Hepatocyte (in vitro differentiated cells): ENCODE results near the gene C15orf62. TPM values are rescaled to one million over a fixed set of nuclear protein-coding genes. Genes with fewer than 3 reads are reported as not detected.

Experiments used
- DNase-seq: peaks from one replicate; pipeline ENCODE4 v3.0.0-alpha.2; 2016; ENCODE audit warnings: low spot score
- H2AFZ ChIP-seq: fragments of 200-600 bp; sonication (generic); 2 replicates; pipeline ENCODE4 v1.6.0; 2016; ENCODE audit warnings: antibody characterized with exemption, mild to moderate bottlenecking
- H3K27ac ChIP-seq: fragments of 200-600 bp; sonication (generic); 2 replicates; pipeline ENCODE4 v1.5.1; 2016; ENCODE audit warnings: mild to moderate bottlenecking
- H3K27me3 ChIP-seq: fragments of 200-600 bp; sonication (generic); 2 replicates; pipeline ENCODE4 v1.6.1; 2016
- H3K36me3 ChIP-seq: fragments of 200-600 bp; sonication (generic); replicated peaks from 2 replicates; pipeline ENCODE4 v1.5.1; 2016; ENCODE audit warnings: low read depth; ENCODE audit not compliant: insufficient read depth
- H3K4me1 ChIP-seq: fragments of 200-600 bp; sonication (generic); 2 replicates; pipeline ENCODE4 v1.5.1; 2016; ENCODE audit warnings: mild to moderate bottlenecking, moderate library complexity; ENCODE audit not compliant: insufficient read depth
- H3K4me2 ChIP-seq: fragments of 200-600 bp; sonication (generic); 2 replicates; pipeline ENCODE4 v1.6.0; 2016
- H3K4me3 ChIP-seq: fragments of 200-600 bp; sonication (generic); 2 replicates; pipeline ENCODE4 v1.5.1; 2016; ENCODE audit warnings: mild to moderate bottlenecking
- H3K79me2 ChIP-seq: fragments of 200-600 bp; sonication (generic); 2 replicates; pipeline ENCODE4 v1.6.0; 2017; ENCODE audit warnings: mild to moderate bottlenecking
- H3K9me2 ChIP-seq: fragments of 200-600 bp; sonication (generic); replicated peaks from 2 replicates; pipeline ENCODE4 v1.6.0; 2017; ENCODE audit warnings: mild to moderate bottlenecking; ENCODE audit not compliant: insufficient read depth
- H3K9me3 ChIP-seq: fragments of 200-600 bp; sonication (generic); 2 replicates; pipeline ENCODE4 v1.5.1; 2016; ENCODE audit warnings: low read depth, mild to moderate bottlenecking
- H4K20me1 ChIP-seq: fragments of 200-600 bp; sonication (generic); 2 replicates; pipeline ENCODE4 v1.6.0; 2016; ENCODE audit warnings: mild to moderate bottlenecking; ENCODE audit not compliant: insufficient read depth, poor library complexity, severe bottlenecking
- EZH2 ChIP-seq: fragments of 200-600 bp; sonication (generic); IDR thresholded peaks from 2 replicates; pipeline ENCODE4 v1.6.1; 2016; ENCODE audit warnings: antibody characterized with exemption, mild to moderate bottlenecking, borderline replicate concordance
- EZH2phosphoT487 ChIP-seq: fragments of 200-600 bp; sonication (generic); IDR thresholded peaks from one replicate; pipeline ENCODE4 v1.6.1; 2018; ENCODE audit warnings: antibody characterized with exemption, mild to moderate bottlenecking, low read depth, moderate library complexity; ENCODE audit not compliant: unreplicated experiment, severe bottlenecking
- WGBS: methylation state at CpG from one replicate; pipeline ENCODE4 v1.1.6; 2016; ENCODE audit warnings: low lambda C conversion rate; ENCODE audit errors: missing lambda C conversion rate; 5-methylcytosine and 5-hydroxymethylcytosine counted together
- polyA plus RNA-seq: library from polyadenylated mRNA; unstranded; fragments of >200 nt; fragmentation: Nextera tagmentation; extraction: Ambion mirVana; gene quantifications from 2 replicates; pipeline ENCODE4 v1.2.1, GENCODE V29; 2016
- total RNA-seq: library from RNA; depleted of rRNA; stranded (reverse); fragments of >200 nt; gene quantifications from 2 replicates; pipeline ENCODE4 v1.2.3, GENCODE V29; 2014
- TF ChIP-seq, protein P1 (sequence below): fragments of 200-600 bp; sonication (generic); IDR thresholded peaks from 2 replicates; pipeline ENCODE4 v1.5.1; 2016; ENCODE audit warnings: antibody characterized with exemption, mild to moderate bottlenecking; ENCODE audit not compliant: poor library complexity

C15orf62 gene
- total and polyA plus RNA-seq, 2 experiments from 2014 or later = 0.43 to 0.97 TPM

- no peaks in the 10 kb centered on the region for H4K20me1 ChIP-seq
- no peak for DNase-seq
- H3K36me3 ChIP-seq = no peaks in the 10 kb centered on the region
- H3K27ac ChIP-seq = no peak overlapping the region
- no peaks in the 10 kb centered on the region for H3K9me2 ChIP-seq
- H3K4me1 ChIP-seq = peaks cover 19% of the 10 kb centered on the region
- no peak overlapping the region for H2AFZ ChIP-seq
- TF ChIP-seq EZH2phosphoT487 (no peak), EZH2 (no peak)
- TF ChIP-seq, protein P1, sequence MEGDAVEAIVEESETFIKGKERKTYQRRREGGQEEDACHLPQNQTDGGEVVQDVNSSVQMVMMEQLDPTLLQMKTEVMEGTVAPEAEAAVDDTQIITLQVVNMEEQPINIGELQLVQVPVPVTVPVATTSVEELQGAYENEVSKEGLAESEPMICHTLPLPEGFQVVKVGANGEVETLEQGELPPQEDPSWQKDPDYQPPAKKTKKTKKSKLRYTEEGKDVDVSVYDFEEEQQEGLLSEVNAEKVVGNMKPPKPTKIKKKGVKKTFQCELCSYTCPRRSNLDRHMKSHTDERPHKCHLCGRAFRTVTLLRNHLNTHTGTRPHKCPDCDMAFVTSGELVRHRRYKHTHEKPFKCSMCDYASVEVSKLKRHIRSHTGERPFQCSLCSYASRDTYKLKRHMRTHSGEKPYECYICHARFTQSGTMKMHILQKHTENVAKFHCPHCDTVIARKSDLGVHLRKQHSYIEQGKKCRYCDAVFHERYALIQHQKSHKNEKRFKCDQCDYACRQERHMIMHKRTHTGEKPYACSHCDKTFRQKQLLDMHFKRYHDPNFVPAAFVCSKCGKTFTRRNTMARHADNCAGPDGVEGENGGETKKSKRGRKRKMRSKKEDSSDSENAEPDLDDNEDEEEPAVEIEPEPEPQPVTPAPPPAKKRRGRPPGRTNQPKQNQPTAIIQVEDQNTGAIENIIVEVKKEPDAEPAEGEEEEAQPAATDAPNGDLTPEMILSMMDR = no peak
- WGBS = 93% methylated on average over 13 of the region's 13 CpGs
- no peak overlapping the region for H3K4me3 ChIP-seq
- no peaks in the 10 kb centered on the region for H3K9me3 ChIP-seq
- no peaks in the 10 kb centered on the region for H3K27me3 ChIP-seq
- H3K79me2 ChIP-seq = no peaks in the 10 kb centered on the region
- H3K4me2 ChIP-seq = no peak overlapping the region
Observed at GRCh38 chr15:40772014-40772413, 2.2 kb downstream of the C15orf62 start.

DNA sequence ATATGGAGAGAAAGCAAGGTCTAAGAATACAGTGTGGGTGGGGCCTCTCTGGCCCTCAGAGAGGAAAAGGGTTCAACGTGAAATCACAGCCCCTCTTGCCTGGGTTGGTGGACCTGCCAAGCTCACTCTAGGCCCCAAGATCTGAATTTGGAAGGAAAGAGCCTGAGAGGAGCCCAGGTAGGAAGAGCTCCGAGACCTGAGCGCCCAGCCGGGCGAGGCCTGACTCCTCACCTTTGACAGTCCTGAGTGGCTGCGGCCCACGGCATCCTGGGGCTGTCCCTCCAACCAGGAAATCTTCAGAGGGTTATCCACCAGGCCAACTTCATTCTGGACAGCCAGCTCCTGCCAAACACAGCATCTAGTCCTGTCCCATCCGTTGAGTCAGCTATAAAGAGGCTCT is 3.7 kb downstream of the C15orf62 start:
- H3K4me2 ChIP-seq = no peak overlapping the region
- no peak overlapping the region for H3K4me3 ChIP-seq
- 96% methylated on average over 8 of the region's 8 CpGs for WGBS
- H2AFZ ChIP-seq = no peak overlapping the region
- no peaks in the 10 kb centered on the region for H4K20me1 ChIP-seq
- peaks cover 19% of the 10 kb centered on the region for H3K4me1 ChIP-seq
- H3K9me3 ChIP-seq = no peaks in the 10 kb centered on the region
- H3K9me2 ChIP-seq = no peaks in the 10 kb centered on the region
- no peaks in the 10 kb centered on the region for H3K79me2 ChIP-seq
- H3K27ac ChIP-seq = no peak overlapping the region
- no peak for DNase-seq
- TF ChIP-seq, protein P1 = no peak
- TF ChIP-seq EZH2 (no peak), EZH2phosphoT487 (no peak)
- H3K36me3 ChIP-seq = no peaks in the 10 kb centered on the region
- H3K27me3 ChIP-seq = no peaks in the 10 kb centered on the region

DNA sequence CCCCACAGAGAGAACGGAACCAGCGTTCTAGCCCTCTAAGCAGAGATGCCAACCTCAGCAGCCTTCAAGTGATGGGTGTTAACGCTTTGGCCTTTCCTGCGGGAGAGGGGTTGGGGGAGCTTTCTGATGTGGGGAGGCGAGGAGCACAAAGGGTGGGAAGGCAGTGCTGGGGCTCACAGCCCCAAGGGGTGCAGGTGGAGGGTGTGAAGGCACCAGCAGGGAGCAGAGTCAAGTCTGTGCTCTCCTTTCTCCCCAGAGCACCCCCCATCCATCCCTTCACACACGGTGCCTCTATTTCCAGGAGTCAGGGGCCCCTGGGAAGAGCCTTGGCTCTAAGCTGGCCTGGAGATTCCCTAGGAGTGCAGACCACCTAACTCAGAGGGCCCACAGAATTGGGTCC is 4.1 kb downstream of the C15orf62 start:
- no peak overlapping the region for H2AFZ ChIP-seq
- WGBS = 92% methylated on average over 6 of the region's 6 CpGs

More for the DNA sequence above, 4.1 kb downstream of the C15orf62 start:
- no peaks in the 10 kb centered on the region for H4K20me1 ChIP-seq
- H3K9me2 ChIP-seq = no peaks in the 10 kb centered on the region
- H3K36me3 ChIP-seq = no peaks in the 10 kb centered on the region
- H3K4me1 ChIP-seq = peaks cover 17% of the 10 kb centered on the region
- H3K27me3 ChIP-seq = no peaks in the 10 kb centered on the region
- no peaks in the 10 kb centered on the region for H3K9me3 ChIP-seq
- no peaks in the 10 kb centered on the region for H3K79me2 ChIP-seq
- no peak for DNase-seq
- no peak overlapping the region for H3K4me3 ChIP-seq
- TF ChIP-seq EZH2 (no peak), EZH2phosphoT487 (no peak)
- TF ChIP-seq, protein P1 = no peak
- H3K27ac ChIP-seq = no peak overlapping the region
- no peak overlapping the region for H3K4me2 ChIP-seq
